A549 (cell line): ENCODE results near the gene LRGUK. TPM values are rescaled to one million over a fixed set of nuclear protein-coding genes. Genes with fewer than 3 reads are reported as not detected.
A peak's percentile ranks its signal among the peaks of the same experiment; 100 is the strongest.

Experiments
- ATAC-seq, 2 experiments: fragments of 200-7000 bp in 1 of 2; fragments of >200 bp in 1 of 2; cut with Nextera tagmentation in 1 of 2; cut with Tn5 transposase in 1 of 2; 3 replicates each; pipeline versions ENCODE4 v1.8.0 to v1.9.1; 2018 to 2020; ENCODE audit warnings: mild to moderate bottlenecking in 1 of 2, moderate library complexity in 1 of 2
- CTCF ChIA-PET: fragments of 300-600 bp; sonication (Branson Sonifier 250); formaldehyde crosslinking; extraction: SDS; loops from one replicate; lab custom pipeline; 2021; ENCODE audit warnings: antibody characterized with exemption, inconsistent platforms; lab: Yijun Ruan, JAX
- POLR2A ChIA-PET: fragments of 350-600 bp; formaldehyde crosslinking; extraction: SDS; loops from one replicate; lab custom pipeline; 2021; ENCODE audit warnings: antibody characterized with exemption, inconsistent platforms; lab: Yijun Ruan, JAX
- DNase-seq, 2 experiments: peaks; one replicate each; pipeline versions ENCODE4 v3.0.0 to v3.0.0-alpha.2; 2011 to 2016; ENCODE audit warnings: low read depth in 1 of 2, low spot score in 1 of 2
- FAIRE-seq: peaks from 2 replicates; lab custom pipeline; 2011; peaks lifted over from hg19 to GRCh38; lab: Jason Lieb, UNC
- H3K27ac ChIP-seq, 2 experiments: fragments of >200 bp; sonication (Bioruptor Twin); formaldehyde crosslinking; 3 replicates each; pipeline ENCODE4 v1.5.1; 2016 to 2017
- H3K4me1 ChIP-seq: fragments of >200 bp; sonication (Bioruptor Twin); formaldehyde crosslinking; 3 replicates; pipeline ENCODE4 v1.6.1; 2016
- H3K4me2 ChIP-seq: fragments of >200 bp; sonication (Bioruptor Twin); formaldehyde crosslinking; 3 replicates; pipeline ENCODE4 v1.6.1; 2016
- H3K4me3 ChIP-seq: fragments of >200 bp; sonication (Bioruptor Twin); formaldehyde crosslinking; 3 replicates; pipeline ENCODE4 v1.5.1; 2016
- H3K9me3 ChIP-seq: fragments of >200 bp; sonication (Bioruptor Twin); formaldehyde crosslinking; 3 replicates; pipeline ENCODE4 v1.6.1; 2016
- BHLHE40 ChIP-seq: IDR thresholded peaks from 2 replicates; pipeline ENCODE4 v1.6.1; 2012; ENCODE audit warnings: low read depth, low read length, inconsistent platforms
- CEBPB ChIP-seq, 2 experiments: fragments of >200 bp in 1 of 2; sonication (Bioruptor Twin) in 1 of 2; formaldehyde crosslinking in 1 of 2; IDR thresholded peaks; 2 replicates each; pipeline ENCODE4 v1.6.1; 2012 to 2016
- CTCF ChIP-seq: fragments of >200 bp; sonication (Bioruptor Twin); formaldehyde crosslinking; IDR thresholded peaks from 3 replicates; pipeline ENCODE4 v1.5.1; 2016
- EHF ChIP-seq: fragments of 250-450 bp; sonication (Bioruptor Pico); IDR thresholded peaks from 2 replicates; pipeline ENCODE4 v1.5.0; 2020; ENCODE audit warnings: mild to moderate bottlenecking
- ELK1 ChIP-seq: fragments of 150-350 bp; IDR thresholded peaks from 2 replicates; pipeline ENCODE4 v1.6.1; 2014; ENCODE audit warnings: low read depth, mild to moderate bottlenecking, low read length
- FOSB ChIP-seq: fragments of 250-450 bp; sonication (Bioruptor Pico); IDR thresholded peaks from 2 replicates; pipeline ENCODE4 v1.5.0; 2020; ENCODE audit warnings: mild to moderate bottlenecking, moderate library complexity
- FOXS1 ChIP-seq: fragments of 250-450 bp; sonication (Bioruptor Pico); IDR thresholded peaks from 2 replicates; pipeline ENCODE4 v1.5.0; 2020; ENCODE audit warnings: mild to moderate bottlenecking, moderate library complexity
- GATA3 ChIP-seq: IDR thresholded peaks from 2 replicates; pipeline ENCODE4 v1.6.1; 2012; ENCODE audit warnings: borderline replicate concordance
- HDAC2 ChIP-seq: fragments of 200-600 bp; sonication (generic); IDR thresholded peaks from 2 replicates; pipeline ENCODE4 v1.6.1; 2016
- HEYL ChIP-seq: fragments of 250-450 bp; sonication (Bioruptor Pico); IDR thresholded peaks from 2 replicates; pipeline ENCODE4 v1.8.0; 2021; ENCODE audit warnings: mild to moderate bottlenecking, moderate library complexity
- HMGXB4 ChIP-seq: fragments of 250-450 bp; sonication (Bioruptor Pico); IDR thresholded peaks from 2 replicates; pipeline ENCODE4 v1.5.0; 2021; ENCODE audit warnings: mild to moderate bottlenecking, moderate library complexity, borderline replicate concordance
- JUNB ChIP-seq: fragments of >200 bp; sonication (Bioruptor Twin); formaldehyde crosslinking; IDR thresholded peaks from 2 replicates; pipeline ENCODE4 v1.6.1; 2016
- MAX ChIP-seq: IDR thresholded peaks from 2 replicates; pipeline ENCODE4 v1.6.1; 2012
- MYC ChIP-seq: IDR thresholded peaks from 2 replicates; pipeline ENCODE4 v1.6.1; 2012; ENCODE audit warnings: mild to moderate bottlenecking, inconsistent platforms, low read length, improper control_type of control experiment, borderline replicate concordance
- PHF8 ChIP-seq: fragments of 200-600 bp; sonication (generic); IDR thresholded peaks from 2 replicates; pipeline ENCODE4 v1.6.1; 2016; ENCODE audit warnings: low read depth, mild to moderate bottlenecking, antibody characterized with exemption, moderate library complexity, borderline replicate concordance
- POLR2AphosphoS2 ChIP-seq: conservative IDR thresholded peaks from 2 replicates; pipeline ENCODE4 v1.6.1; 2012; ENCODE audit warnings: low read length, improper control_type of control experiment, inconsistent platforms
- REST ChIP-seq: fragments of 200-600 bp; sonication (generic); IDR thresholded peaks from 2 replicates; pipeline ENCODE4 v1.6.1; 2016; ENCODE audit warnings: antibody characterized with exemption, mild to moderate bottlenecking, moderate library complexity
- RNF2 ChIP-seq: fragments of 200-600 bp; sonication (generic); IDR thresholded peaks from 2 replicates; pipeline ENCODE4 v1.6.1; 2016; ENCODE audit warnings: low read depth, mild to moderate bottlenecking, antibody characterized with exemption, moderate library complexity, borderline replicate concordance
- SMC3 ChIP-seq: fragments of >200 bp; sonication (Bioruptor Twin); formaldehyde crosslinking; IDR thresholded peaks from 3 replicates; pipeline ENCODE4 v1.6.1; 2018; ENCODE audit warnings: inconsistent platforms
- SREBF2 ChIP-seq: fragments of 450-650 bp; IDR thresholded peaks from 2 replicates; pipeline ENCODE4 v1.6.1; 2014; ENCODE audit warnings: mild to moderate bottlenecking, moderate library complexity
- TFCP2L1 ChIP-seq: fragments of 250-450 bp; sonication (Bioruptor Pico); IDR thresholded peaks from 2 replicates; pipeline ENCODE4 v1.5.0; 2021; ENCODE audit warnings: mild to moderate bottlenecking
- ZSCAN20 ChIP-seq: fragments of 250-450 bp; sonication (Bioruptor Pico); IDR thresholded peaks from 2 replicates; pipeline ENCODE4 v1.8.0; 2022; ENCODE audit warnings: mild to moderate bottlenecking, moderate library complexity
- WGBS: methylation state at CpG from one replicate; pipeline ENCODE4 v1.1.6; 2017; ENCODE audit errors: missing lambda C conversion rate; 5-methylcytosine and 5-hydroxymethylcytosine counted together
- polyA plus RNA-seq, 4 experiments: library from polyadenylated mRNA; depleted of rRNA in 3 of 4; stranded (reverse); fragments of >200 nt; fragmentation: RNase III in 1 of 4; extraction: RNeasy Plus Mini Kit Qiagen cat#74134 plus additional on column Dnase treatment in 1 of 4; gene quantifications; 2 replicates in 3 of 4; 3 replicates in 1 of 4; pipeline ENCODE4 v1.2.3, GENCODE V29; 2011 to 2017

The LRGUK gene
- polyA plus RNA-seq, 2 of the 4 experiments (the other 2 are of a cell fraction) = 0.28 to 0.32 TPM

- FAIRE-seq (no peak), DNase-seq (no peak), ATAC-seq (no peak)
- Histone ChIP-seq H3K4me3 (no peak overlapping the region), H3K9me3 (no peaks in the 10 kb centered on the region), H3K4me1 (no peaks in the 10 kb centered on the region), H3K27ac (no peak overlapping the region), H3K4me2 (no peak overlapping the region)
- no peak for TF ChIP-seq CEBPB (IDR thresholded peaks at IDR 0.05)
- TF ChIP-seq RNF2 = no peak
- no peak for TF ChIP-seq GATA3
- TF ChIP-seq FOSB (CRISPR knock-in tag) = no peak
- no peak for TF ChIP-seq PHF8
- no peak for TF ChIP-seq SREBF2
- TF ChIP-seq SMC3 = no peak
- TF ChIP-seq BHLHE40 = no peak
- no peak for TF ChIP-seq ELK1
- TF ChIP-seq EHF = no peak
- TF ChIP-seq HEYL (CRISPR knock-in tag) = no peak
- TF ChIP-seq POLR2AphosphoS2 = no peak
- no peak for TF ChIP-seq HMGXB4 (CRISPR knock-in tag)
- TF ChIP-seq ZSCAN20 (CRISPR knock-in tag) = no peak
- TF ChIP-seq CTCF = no peak
- no peak for TF ChIP-seq MYC
- no peak for TF ChIP-seq JUNB
- TF ChIP-seq FOXS1 = no peak
- CTCF ChIA-PET = interaction anchor here (0.6 to 1.7 kb wide), 2 partner anchors 38 to 56 kb away, joined by 3 to 7 read pairs; no protein-coding TSS in a partner anchor
- WGBS = 75% methylated on average over 2 of the region's 2 CpGs
- POLR2A ChIA-PET = no interaction called here
These were observed 69.3 kb downstream of the LRGUK start for GRCh38 chr7:134196439-134196838.

GRCh38 chr7:134197345-134197744 is 70.2 kb downstream of the LRGUK start:
- no peaks in the 10 kb centered on the region for H3K4me1 ChIP-seq
- ChIA-PET CTCF (interaction anchor here (0.7 to 1.7 kb wide), 5 partner anchors 12 to 82 kb away, joined by 3 to 7 read pairs (median 3); no protein-coding TSS in a partner anchor), POLR2A (no interaction called here)
- 65% methylated on average over 2 of the region's 2 CpGs for WGBS
- FAIRE-seq (no peak), DNase-seq (no peak), ATAC-seq (no peak)
- no peak overlapping the region for H3K4me2 ChIP-seq
- no peak overlapping the region for H3K27ac ChIP-seq
- TF ChIP-seq PHF8 = no peak
- H3K4me3 ChIP-seq = no peak overlapping the region
- H3K9me3 ChIP-seq = no peaks in the 10 kb centered on the region

GRCh38 chr7:134200970-134201369 is 73.8 kb downstream of the LRGUK start:
- no peak for ATAC-seq
- H3K9me3 ChIP-seq = no peaks in the 10 kb centered on the region
- no peak overlapping the region for H3K27ac ChIP-seq
- ChIA-PET POLR2A (no interaction called here), CTCF (interaction anchor here (0.6 to 1.1 kb wide), 3 partner anchors 11 to 220 kb away, joined by 3 read pairs; no protein-coding TSS in a partner anchor)
- peak; percentile 51 for FAIRE-seq
- WGBS = 59% methylated on average over 5 of the region's 5 CpGs
- no peaks in the 10 kb centered on the region for H3K4me1 ChIP-seq
- no peak overlapping the region for H3K4me2 ChIP-seq
- no peak for TF ChIP-seq MAX
- TF ChIP-seq ZSCAN20 (CRISPR knock-in tag) = no peak
- TF ChIP-seq PHF8 = no peak
- no peak for TF ChIP-seq TFCP2L1 (CRISPR knock-in tag)
- TF ChIP-seq HDAC2 = no peak
- no peak for TF ChIP-seq REST
- no peak for TF ChIP-seq MYC
- no peak overlapping the region for H3K4me3 ChIP-seq
- DNase-seq = no peak
